Activated CD4-positive, alpha-beta T cell treated with anti-CD3 and anti-CD28 coated beads, Interleukin-2, amount 10 ng/mL, durations not matched to agents 24 days and 14 days (primary cell): Measurements from ENCODE around the gene NAXE. TPM values are rescaled to one million over a fixed set of nuclear protein-coding genes. Genes with fewer than 3 reads are reported as not detected.
A peak's percentile ranks its signal among the peaks of the same experiment; 100 is the strongest.
"Not testable (repeated sequence)": the region's sequence is repeated elsewhere in the genome, so short reads cannot be mapped to it uniquely, and the experiment has no call there.

Experiments
- DNase-seq: peaks from one replicate; pipeline ENCODE4 v3.0.0; 2022
- H3K27ac Mint-ChIP-seq: one replicate; pipeline ENCODE4 v1.8.0; 2022; ENCODE audit warnings: mild to moderate bottlenecking, mixed read lengths
- H3K27me3 Mint-ChIP-seq: one replicate; pipeline ENCODE4 v1.8.0; 2022; ENCODE audit warnings: mixed read lengths
- H3K36me3 Mint-ChIP-seq: one replicate; pipeline ENCODE4 v1.8.0; 2022; ENCODE audit warnings: low read depth, mild to moderate bottlenecking, mixed read lengths
- H3K4me1 Mint-ChIP-seq: one replicate; pipeline ENCODE4 v1.8.0; 2021; ENCODE audit warnings: mixed read lengths
- H3K4me3 Mint-ChIP-seq: one replicate; pipeline ENCODE4 v1.8.0; 2022; ENCODE audit warnings: mild to moderate bottlenecking, moderate library complexity, mixed read lengths
- H3K9me3 Mint-ChIP-seq: one replicate; pipeline ENCODE4 v1.8.0; 2021; ENCODE audit warnings: mixed read lengths
- intact Hi-C: fragments of 100-400 bp; cut with micrococcal nuclease; formaldehyde crosslinking; loops from one replicate; pipeline ENCODE4 v1.15.1; 2023
- total RNA-seq: library from RNA; stranded (reverse); gene quantifications from 2 replicates; pipeline ENCODE4 v1.2.3, GENCODE V29; 2022

Gene NAXE
- 84.1 and 90.2 TPM in 2 replicates for total RNA-seq

DNA sequence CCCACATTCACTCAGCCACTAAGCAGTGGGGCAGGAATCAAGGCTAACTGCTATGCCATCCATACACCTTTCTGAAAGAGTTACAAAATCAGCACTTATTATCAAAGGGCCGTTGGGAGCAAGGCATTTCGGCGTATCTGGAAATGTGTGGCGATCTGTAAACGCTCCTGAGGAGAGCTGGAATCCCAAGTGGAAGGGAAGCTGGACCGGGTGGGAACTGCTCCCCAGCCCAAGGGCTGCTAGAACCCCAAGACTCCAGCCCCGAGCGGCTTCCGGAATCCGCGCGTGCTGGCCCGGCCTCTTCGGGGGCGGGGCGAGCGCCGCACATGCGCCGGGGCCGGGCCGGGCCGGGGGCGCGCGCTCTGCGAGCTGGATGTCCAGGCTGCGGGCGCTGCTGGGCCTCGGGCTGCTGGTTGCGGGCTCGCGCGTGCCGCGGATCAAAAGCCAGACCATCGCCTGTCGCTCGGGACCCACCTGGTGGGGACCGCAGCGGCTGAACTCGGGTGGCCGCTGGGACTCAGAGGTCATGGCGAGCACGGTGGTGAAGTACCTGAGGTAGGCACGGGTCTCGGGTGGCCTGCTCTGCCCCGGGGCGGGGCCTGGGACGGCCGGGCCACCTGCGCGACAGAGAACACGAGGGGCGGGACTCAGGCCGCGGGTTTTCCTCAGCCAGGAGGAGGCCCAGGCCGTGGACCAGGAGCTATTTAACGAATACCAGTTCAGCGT lies at the start of gene NAXE:
NAXE (plus strand) TSS at position 345 of the 726 bp plus-strand sequence; CDS start at position 374, 29 bp downstream.
- Mint-ChIP-seq H3K4me1 (peaks cover 19% of the 10 kb centered on the region), H3K9me3 (no peaks in the 10 kb centered on the region), H3K4me3 (peak within 1 kb of the TSS; percentile 86), H3K27me3 (no peaks in the 10 kb centered on the region), H3K36me3 (peaks cover 26% of the 10 kb centered on the region), H3K27ac (peak within 1 kb of the TSS; percentile 85)
- intact Hi-C loops: loop anchor here (1.0 kb wide), 1 partner anchor 10 kb away; the partner anchor contains the start of gene GPATCH4
- peak; percentile 94 for DNase-seq

DNA sequence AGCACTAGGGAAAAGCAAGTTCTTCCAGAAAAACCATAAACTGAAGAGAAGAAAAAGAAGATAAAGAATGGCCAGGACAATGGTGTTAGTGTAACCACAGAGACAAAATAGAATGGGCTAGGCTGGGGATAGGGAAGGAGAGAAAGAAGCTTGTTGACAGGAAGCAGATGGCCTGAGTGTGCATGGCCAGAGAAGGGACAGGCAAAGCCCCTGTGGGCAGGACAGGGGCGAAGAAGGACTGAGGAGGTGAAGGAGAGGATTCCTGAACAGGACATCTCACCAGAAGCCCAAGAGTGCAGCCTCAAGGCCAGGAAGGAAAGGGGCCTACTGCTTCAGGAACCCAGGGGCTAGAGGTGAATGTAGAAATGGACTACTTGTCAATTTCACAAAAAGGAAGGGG lies 48.5 kb upstream of the NAXE start:
- Mint-ChIP-seq H3K27ac (no peak overlapping the region), H3K9me3 (no peaks in the 10 kb centered on the region), H3K4me3 (no peak overlapping the region), H3K4me1 (peaks cover 9% of the 10 kb centered on the region), H3K27me3 (no peaks in the 10 kb centered on the region), H3K36me3 (peaks cover 23% of the 10 kb centered on the region)
- intact Hi-C loops: no loop called here
- DNase-seq: no peak

DNA sequence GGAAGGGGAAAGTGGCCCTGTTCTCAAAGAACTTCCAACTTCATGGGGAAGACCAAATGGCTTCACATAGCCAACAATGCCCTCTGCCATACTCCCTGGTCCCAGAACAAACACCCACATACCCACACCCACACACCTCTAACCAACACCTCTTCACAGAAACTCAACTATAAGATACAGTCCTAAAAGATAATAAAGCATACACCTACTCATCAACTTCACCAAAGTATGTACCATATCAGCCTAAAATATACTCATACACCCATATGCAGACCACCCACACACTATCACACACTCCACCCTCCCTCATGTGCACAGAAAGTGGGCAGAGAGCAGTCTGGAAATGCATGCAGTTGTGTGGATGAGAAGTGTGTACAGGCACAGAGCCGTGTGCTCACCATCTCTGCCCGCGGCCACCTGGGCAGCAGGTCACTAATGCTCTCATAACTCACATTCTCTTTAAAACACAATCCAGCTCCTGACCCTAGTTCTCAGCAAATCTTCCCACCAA lies 46.9 kb upstream of the NAXE start:
- DNase-seq: no peak
- H3K9me3 Mint-ChIP-seq: no peaks in the 10 kb centered on the region
- intact Hi-C loops: no loop called here
- peaks cover 7% of the 10 kb centered on the region for H3K4me1 Mint-ChIP-seq
- no peaks in the 10 kb centered on the region for H3K27me3 Mint-ChIP-seq
- peaks cover 13% of the 10 kb centered on the region for H3K36me3 Mint-ChIP-seq
- H3K4me3 Mint-ChIP-seq: no peak overlapping the region
- no peak overlapping the region for H3K27ac Mint-ChIP-seq

DNA sequence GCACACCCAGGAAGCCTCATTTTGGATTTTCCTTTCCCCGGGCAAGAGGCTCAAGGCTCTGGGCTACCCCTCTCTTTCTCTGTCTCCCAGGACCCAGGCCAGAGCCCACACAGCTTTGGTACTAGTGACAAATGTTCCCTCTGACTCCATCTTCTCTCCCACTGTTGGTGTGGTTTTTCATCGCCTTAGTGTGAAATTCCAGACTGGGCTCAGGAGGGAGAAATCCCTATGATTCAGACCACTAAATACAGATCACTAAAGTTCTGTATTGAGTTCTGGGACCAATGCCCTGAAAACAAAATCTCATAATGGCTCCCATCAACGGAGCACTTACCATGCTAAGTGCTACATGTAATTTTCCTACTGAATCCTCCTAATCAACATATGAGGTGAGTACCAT lies 45.3 kb upstream of the NAXE start:
- H3K27ac Mint-ChIP-seq: no peak overlapping the region
- peaks cover 12% of the 10 kb centered on the region for H3K36me3 Mint-ChIP-seq
- intact Hi-C loops: no loop called here
- H3K27me3 Mint-ChIP-seq: no peaks in the 10 kb centered on the region
- H3K9me3 Mint-ChIP-seq: no peaks in the 10 kb centered on the region
- peaks cover 7% of the 10 kb centered on the region for H3K4me1 Mint-ChIP-seq
- no peak overlapping the region for H3K4me3 Mint-ChIP-seq
- DNase-seq: no peak

DNA sequence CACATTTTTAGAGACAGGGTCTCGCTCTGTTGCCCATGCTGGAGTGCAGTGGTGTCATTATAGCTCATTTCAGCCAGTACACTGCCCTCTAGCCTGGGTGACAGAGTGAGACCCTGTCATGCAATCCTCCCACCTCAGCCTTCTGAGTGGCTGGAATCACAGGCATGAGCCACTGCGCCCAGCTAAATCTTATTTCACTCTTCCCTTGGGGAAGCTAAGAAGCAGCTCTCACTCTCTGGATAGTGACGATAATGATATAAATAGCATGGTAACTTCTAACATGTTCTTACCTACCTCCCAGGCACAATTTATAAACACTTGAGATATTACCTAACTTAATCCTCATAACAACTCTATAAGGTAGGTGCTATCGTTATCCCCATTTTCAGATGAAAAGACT lies 44.1 kb upstream of the NAXE start:
- DNase-seq: no peak
- Mint-ChIP-seq H3K4me3 (no peak overlapping the region), H3K36me3 (peaks cover 13% of the 10 kb centered on the region), H3K27ac (no peak overlapping the region), H3K9me3 (no peaks in the 10 kb centered on the region), H3K27me3 (no peaks in the 10 kb centered on the region), H3K4me1 (peaks cover 7% of the 10 kb centered on the region)
- intact Hi-C loops: no loop called here

DNA sequence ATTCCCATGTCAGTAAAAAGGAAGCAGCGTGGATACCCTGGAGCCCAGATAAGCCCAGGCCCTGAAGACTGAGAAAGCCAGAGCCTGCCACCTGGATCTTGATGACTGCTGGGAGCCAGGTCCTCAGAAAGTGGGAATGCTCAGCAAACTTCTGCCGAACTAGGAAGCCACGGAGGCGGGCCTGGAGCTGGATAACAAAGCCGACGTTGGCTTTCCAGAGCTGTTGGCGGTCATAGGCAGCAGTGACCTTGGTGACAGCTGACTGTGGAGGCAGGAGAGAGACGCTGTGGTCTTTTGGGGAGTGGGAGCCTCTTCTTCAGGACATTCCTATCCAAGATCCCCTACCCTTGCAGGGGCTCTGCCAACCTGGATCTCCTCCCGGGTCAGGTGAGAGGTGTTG lies 43.6 kb upstream of the NAXE start:
- intact Hi-C loops: no loop called here
- no peak for DNase-seq
- Mint-ChIP-seq H3K36me3 (peaks cover 15% of the 10 kb centered on the region), H3K27ac (no peak overlapping the region), H3K4me1 (peaks cover 7% of the 10 kb centered on the region), H3K4me3 (no peak overlapping the region), H3K27me3 (no peaks in the 10 kb centered on the region), H3K9me3 (no peaks in the 10 kb centered on the region)

DNA sequence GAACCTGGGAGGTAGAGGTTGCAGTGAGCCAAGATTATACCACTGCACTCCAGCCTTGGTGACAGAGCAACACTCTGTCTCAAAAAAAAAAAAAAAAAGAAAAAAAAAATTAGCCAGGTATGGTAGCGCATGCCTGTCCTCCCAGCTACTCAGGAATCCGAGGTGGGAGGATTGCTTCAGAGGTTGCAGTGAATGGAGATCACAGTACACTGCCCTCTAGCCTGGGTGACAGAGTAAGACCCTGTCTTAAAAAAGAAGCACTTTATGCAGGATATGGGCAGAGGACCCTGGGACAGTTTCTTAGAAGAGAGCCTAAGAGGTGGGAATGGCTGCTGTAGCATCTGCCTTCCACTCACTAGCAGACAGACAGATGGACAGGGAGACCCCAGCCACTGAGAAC lies 42.2 kb upstream of the NAXE start:
- peaks cover 7% of the 10 kb centered on the region for H3K4me1 Mint-ChIP-seq
- DNase-seq: no peak
- intact Hi-C loops: no loop called here
- H3K27me3 Mint-ChIP-seq: no peaks in the 10 kb centered on the region
- peaks cover 16% of the 10 kb centered on the region for H3K36me3 Mint-ChIP-seq
- no peak overlapping the region for H3K4me3 Mint-ChIP-seq
- no peaks in the 10 kb centered on the region for H3K9me3 Mint-ChIP-seq
- H3K27ac Mint-ChIP-seq: no peak overlapping the region

DNA sequence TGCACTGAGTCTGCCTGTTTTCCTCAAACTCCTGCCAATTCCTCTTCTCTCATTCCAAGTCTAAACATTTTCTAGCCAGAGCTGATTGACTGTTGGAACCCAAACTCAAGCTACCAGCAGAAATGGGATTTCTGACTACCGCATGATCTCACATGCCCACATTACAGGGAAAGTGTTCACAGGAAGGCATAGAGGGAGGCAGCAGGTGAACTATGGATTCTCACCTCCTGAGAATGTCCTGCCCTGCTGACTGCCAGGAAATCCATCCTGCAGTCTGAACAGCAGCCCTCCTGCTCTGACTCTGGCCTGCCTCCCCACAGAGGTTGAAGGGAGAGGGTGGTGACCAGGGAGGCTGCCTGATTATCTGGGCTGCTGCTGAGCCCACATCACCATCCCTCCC lies 41.7 kb upstream of the NAXE start:
- H3K27me3 Mint-ChIP-seq: no peaks in the 10 kb centered on the region
- H3K4me1 Mint-ChIP-seq: peaks cover 3% of the 10 kb centered on the region
- no peak overlapping the region for H3K4me3 Mint-ChIP-seq
- DNase-seq: no peak
- peaks cover 15% of the 10 kb centered on the region for H3K36me3 Mint-ChIP-seq
- no peaks in the 10 kb centered on the region for H3K9me3 Mint-ChIP-seq
- H3K27ac Mint-ChIP-seq: no peak overlapping the region
- intact Hi-C loops: no loop called here

DNA sequence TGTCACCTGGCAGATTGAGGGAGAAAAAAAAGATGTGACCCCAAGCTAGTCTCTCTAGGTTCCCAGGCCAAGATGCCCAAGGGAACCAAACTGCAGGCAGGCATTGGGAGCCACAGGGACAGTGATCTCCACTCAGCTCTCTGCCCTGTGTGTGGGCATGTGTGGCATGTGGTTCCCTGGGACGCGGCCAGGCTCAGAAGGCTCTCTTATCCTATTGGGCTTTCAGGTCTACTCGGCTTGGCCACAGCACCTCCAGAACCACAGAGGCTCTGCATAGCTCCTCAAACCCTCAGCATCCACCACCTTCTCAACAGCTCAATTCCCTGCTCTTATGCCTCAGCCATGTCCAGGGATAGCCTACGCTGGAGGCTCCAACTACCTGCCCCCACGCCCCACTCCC lies 41.2 kb upstream of the NAXE start:
- DNase-seq: no peak
- Mint-ChIP-seq H3K9me3 (no peaks in the 10 kb centered on the region), H3K36me3 (peaks cover 15% of the 10 kb centered on the region), H3K27me3 (no peaks in the 10 kb centered on the region), H3K4me3 (no peak overlapping the region), H3K4me1 (no peaks in the 10 kb centered on the region), H3K27ac (no peak overlapping the region)
- intact Hi-C loops: no loop called here

DNA sequence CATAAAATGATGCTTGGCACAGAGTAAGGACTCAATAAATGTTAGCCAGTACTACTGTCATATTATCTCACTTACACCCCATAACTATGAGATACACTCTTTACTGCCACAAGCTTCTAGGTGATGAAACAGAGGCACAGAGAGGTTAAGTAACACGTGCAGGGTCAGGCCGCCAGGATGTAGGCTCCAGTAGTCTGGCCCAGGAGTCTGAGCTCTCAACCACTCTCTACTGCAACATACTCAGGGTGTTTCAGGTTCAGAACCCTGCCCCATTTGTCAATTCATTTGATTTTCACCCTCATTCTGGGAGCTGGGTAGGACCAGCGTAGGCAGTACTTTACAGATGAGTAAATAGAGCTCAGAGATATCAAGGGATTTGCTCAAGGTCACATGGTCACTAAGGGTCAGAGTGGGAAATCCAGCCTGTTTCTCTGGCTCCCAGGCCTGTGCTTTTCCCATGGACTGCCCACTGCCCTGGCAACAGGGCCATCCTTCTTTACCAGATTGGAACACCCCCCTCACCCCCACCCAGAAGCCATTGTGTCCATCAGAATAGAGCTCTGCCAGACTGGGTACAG lies 40.4 kb upstream of the NAXE start:
- H3K27ac Mint-ChIP-seq: no peak overlapping the region
- peaks cover 17% of the 10 kb centered on the region for H3K36me3 Mint-ChIP-seq
- H3K9me3 Mint-ChIP-seq: no peaks in the 10 kb centered on the region
- H3K27me3 Mint-ChIP-seq: no peaks in the 10 kb centered on the region
- DNase-seq: no peak
- intact Hi-C loops: no loop called here
- no peak overlapping the region for H3K4me3 Mint-ChIP-seq
- H3K4me1 Mint-ChIP-seq: no peaks in the 10 kb centered on the region

DNA sequence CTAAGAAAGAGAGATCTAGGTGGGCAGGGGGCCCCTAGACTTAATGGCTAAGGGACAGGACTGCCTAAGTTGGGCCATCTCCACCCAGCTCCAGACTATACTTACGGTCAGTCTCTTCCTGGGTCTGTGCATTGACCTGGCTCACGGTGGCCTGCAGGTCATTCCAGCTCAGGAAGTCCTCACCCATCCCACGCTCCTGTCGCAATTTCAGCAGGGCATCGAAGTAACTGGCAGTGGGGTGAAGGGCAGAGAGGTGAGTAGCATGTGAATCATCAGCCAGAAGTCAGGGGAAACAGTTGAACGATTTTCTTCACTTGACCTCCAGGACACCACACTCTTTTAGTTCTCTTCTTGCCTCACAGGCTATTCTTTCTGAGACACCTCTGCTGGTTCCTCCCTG lies 39.7 kb upstream of the NAXE start:
- H3K4me3 Mint-ChIP-seq: no peak overlapping the region
- H3K27me3 Mint-ChIP-seq: no peaks in the 10 kb centered on the region
- intact Hi-C loops: no loop called here
- H3K4me1 Mint-ChIP-seq: no peaks in the 10 kb centered on the region
- DNase-seq: no peak
- no peak overlapping the region for H3K27ac Mint-ChIP-seq
- H3K36me3 Mint-ChIP-seq: peaks cover 15% of the 10 kb centered on the region
- no peaks in the 10 kb centered on the region for H3K9me3 Mint-ChIP-seq

DNA sequence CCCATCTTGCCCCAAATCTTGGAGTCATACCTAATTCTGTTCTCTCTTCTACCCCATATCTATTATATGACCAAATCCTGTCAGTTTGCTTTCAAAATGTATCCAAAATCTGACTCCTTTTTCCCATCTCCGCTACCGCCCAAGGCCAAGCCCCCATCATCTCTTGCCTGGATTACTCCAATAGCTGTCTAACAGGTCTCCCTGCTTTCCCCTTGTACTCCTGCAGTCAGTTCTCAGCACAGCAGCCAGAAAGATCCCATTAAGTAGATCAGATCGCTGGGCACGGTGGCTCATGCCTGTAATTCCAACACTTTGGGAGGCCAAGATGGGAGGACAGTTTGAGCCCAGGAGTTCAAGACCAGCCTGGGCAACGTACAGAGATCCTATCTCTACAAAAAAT lies 39.1 kb upstream of the NAXE start:
- no peak overlapping the region for H3K4me3 Mint-ChIP-seq
- no peaks in the 10 kb centered on the region for H3K27me3 Mint-ChIP-seq
- peaks cover 13% of the 10 kb centered on the region for H3K36me3 Mint-ChIP-seq
- H3K27ac Mint-ChIP-seq: no peak overlapping the region
- intact Hi-C loops: no loop called here
- DNase-seq: no peak
- H3K4me1 Mint-ChIP-seq: no peaks in the 10 kb centered on the region
- no peaks in the 10 kb centered on the region for H3K9me3 Mint-ChIP-seq

DNA sequence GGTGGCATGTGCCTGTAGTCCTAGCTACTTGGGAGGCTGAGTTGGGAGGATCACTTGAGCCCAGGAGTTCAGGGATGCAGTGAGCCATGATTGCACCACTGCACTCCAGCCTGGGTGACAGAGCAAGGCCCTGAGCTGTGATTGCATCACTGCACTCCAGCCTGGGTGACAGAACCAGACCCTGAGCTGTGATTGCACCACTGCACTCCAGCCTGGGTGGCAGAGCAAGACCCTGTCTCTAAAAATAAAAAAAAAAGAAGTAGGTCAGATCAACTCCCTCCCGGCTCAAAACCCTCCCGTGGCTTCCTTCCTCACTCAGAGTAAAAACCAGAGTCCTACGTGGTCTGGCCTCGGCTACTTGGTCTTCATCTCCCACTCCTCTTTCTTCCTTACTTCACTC lies 38.6 kb upstream of the NAXE start:
- H3K4me3 Mint-ChIP-seq, H3K4me1 Mint-ChIP-seq, H3K27me3 Mint-ChIP-seq, H3K9me3 Mint-ChIP-seq, H3K27ac Mint-ChIP-seq, DNase-seq, intact Hi-C loops: not testable (repeated sequence)
- peaks cover 10% of the 10 kb centered on the region for H3K36me3 Mint-ChIP-seq

DNA sequence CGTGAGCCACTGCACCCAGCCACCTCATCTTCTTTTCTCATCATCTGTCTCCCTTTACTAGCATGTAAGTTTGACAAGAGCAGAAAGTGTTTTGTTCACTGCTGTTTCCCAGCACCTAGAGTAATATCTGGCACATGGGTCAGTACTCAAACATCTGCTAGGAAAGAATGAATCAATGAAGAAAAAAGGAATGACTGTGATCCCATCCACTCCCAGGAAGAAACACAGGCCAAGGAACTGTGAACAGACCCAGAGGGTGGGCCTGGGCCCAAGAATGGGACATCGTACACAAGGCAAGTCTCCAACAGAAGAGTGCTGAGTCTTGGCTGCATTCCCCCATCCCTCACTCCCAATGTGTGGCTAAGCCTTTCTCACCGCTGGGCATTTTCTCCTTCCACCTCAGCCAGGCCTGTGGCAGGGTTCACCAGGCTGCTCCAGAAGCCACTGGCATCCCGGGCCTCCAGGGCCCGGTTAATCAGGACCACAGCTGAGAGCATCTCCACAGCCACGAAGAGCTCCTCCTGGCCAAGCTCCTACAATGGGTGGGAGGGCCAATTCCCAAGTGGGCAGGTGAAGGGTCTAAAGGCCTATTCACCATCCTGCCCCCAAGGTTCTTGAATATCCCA lies 37.6 kb upstream of the NAXE start:
- Mint-ChIP-seq H3K36me3 (peaks cover 10% of the 10 kb centered on the region), H3K9me3 (no peaks in the 10 kb centered on the region), H3K4me3 (no peak overlapping the region), H3K27ac (no peak overlapping the region), H3K27me3 (no peaks in the 10 kb centered on the region), H3K4me1 (no peaks in the 10 kb centered on the region)
- intact Hi-C loops: no loop called here
- no peak for DNase-seq
